Measurements from ENCODE around the gene ACTN4.
A peak's percentile ranks its signal among the peaks of the same experiment; 100 is the strongest.

The ACTN4 gene

GRCh38 chr19:38679839-38680238, 32.4 kb downstream of the ACTN4 start:
- DNase-seq, result peak; percentile 73

DNA sequence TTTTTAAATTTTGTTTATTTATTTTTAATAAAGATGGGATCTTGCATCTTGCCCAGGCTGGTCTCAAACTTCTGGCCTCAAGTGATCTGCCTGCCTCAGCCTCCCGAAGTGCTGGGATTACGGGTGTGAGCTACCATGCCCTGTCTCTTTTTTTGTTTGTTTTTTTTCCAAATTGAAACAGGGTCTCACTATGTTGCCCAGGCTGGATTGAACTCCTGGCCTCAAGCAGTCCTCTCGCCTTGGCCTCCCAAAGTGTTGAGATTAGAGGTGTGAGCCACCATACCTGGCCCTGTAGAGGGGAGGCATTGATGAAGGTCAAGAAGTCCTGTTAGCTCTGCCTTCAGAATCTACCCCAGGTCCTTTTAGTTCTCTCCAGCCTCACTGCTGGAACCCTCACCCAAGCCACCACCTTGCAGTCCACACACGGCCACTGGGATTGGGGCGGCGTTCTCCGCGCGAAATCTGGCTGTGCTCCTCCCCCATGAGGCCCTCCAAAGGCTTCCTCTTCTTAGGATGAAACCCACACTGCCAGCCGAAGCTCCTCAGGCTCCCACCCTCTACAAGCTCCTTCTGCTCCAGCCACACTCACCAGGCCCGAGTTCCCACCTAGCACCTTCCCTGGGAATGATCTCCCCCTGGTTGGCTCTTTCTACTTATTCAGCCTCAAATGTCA, 34.9 kb downstream of the ACTN4 start:
- DNase-seq, result no peak

DNA sequence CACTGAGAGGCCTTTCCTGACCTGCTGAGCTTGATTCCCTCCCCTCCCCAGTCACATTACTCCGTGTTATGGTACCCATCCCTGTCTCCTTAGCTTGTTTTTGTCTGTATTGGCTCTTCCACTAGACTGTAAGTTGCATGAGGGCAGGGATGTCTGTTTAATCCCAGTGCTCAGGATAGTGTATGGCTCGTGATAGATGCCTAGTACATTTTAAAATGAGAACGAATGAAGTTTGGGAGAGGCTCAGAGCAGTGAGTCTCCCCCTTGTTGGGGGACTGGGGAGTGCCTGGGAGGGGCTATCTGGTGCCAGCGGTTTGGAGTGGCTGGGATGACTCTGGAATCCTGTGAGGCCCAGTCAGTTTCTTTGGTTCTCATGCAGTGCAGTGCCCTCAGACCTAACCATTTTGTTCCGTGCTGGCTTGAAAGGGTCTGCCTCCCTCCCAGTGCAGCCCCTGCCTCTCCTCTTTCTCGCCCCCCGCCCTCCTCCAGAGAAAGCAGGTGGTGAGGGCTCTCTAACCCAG, 35.5 kb downstream of the ACTN4 start:
- DNase-seq, result no peak

DNA sequence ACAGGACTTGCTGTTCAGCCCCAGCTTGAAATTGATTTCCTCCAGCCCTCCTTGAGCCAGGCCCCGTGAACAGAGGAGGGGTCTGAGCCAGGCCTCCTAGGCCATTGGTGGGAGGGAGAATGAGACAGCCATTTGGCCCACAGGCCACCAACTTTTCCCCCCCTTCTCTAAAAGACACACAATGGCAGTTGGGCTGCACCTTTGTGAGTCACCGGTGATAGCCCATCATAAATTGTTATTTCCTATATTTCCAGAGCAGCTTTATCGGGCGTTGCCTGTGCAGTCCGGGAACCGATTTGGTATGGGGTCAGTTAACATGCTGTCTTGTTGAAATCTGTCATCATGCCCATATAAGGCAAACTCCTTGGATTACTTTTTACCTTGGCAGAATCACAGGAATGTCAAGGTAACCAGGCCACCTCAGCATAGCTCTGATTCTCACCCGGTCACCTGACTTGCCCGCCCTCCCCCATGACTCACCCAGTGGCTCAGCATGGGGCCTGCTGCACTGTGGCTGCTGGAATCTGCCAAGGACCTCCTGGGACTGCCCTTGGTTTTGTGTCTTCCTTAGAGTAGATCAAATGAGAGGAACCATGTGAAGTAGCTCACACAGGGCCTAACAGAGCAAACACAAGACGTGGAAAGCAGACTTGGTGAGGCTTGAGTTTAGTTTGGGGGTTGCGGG, 36.1 kb downstream of the ACTN4 start:
- DNase-seq, result peak; percentile 66

DNA sequence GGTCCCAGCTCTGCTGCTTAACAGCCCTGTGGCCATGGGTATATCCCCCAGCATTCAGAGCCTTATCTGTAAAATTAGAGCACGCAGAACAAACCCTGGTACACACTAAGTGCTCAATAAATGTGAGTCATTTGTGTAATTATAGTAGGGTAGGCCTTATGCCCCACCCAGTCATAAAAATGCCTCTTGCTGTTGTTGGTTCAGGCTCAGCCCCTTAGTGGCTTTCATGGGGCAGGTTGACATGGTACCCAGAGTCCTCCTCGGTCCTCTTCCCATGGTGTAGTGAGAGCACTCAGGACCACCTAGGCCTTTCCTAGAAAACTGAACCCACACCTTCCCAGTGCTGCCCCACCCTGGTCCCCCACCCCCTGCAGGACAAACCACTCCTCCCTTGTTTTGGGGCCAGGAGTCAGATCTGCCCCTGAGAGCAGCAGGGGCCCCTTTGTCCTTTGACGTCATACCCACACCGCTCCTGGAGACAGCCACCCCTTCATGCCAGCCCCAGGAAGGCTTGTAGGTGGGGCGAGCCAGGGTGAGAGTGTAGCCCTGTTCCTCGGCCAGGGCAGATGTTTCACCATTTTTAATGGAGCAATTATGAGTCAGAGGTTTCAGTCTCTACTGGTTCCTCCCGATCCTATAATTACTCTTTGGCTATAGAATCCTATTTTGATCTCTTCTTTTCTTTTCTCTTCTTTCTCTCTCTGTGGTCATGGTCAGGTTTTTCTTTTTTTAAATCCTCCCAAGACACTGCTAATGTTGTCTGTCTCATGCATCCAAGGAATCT, 36.8 kb downstream of the ACTN4 start:
- peak; percentile 89 for DNase-seq

DNA sequence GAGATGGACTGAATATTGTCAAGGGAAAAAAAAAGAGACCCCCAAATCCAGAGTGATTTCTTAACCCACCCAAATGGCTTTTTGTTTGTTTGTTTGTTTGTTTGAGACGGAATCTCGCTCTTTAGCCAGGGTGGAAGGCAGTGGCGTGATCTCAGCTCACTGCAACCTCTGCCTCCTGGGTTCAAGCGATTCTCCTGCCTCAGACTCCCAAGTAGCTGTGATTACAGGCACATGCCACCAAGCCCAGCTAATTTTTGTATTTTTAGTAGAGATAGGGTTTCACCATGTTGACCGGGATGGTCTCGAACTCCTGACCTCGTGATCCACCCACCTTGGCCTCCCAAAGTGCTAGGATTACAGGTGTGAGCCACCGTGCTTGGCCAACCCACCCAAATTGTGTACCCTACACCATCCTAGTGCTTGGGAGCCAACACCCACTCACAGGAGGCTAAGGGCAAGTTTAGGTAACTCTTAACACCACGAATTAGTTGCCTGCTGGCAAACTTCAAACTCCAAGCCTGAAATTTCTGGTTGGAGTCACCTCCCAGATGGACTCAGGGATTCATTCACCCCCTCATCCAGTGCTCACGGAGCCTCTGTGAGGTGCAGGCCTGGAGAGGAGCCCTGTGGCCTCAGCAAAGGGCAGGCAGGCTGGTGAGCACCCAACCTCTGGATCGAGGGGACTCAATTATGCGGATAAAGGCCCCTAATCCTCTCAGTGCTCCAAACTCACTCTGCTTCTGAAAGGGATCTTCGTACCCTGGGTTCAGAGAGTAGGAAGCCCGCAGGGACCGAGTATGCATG, 37.6 kb downstream of the ACTN4 start:
- no peak for DNase-seq

GRCh38 chr19:38685666-38686529, 38.4 kb downstream of the ACTN4 start:
- DNase-seq, result peak; percentile 44

- DNase-seq, result peak; percentile 38
Observed at GRCh38 chr19:38686530-38686888, 39.1 kb downstream of the ACTN4 start.

DNA sequence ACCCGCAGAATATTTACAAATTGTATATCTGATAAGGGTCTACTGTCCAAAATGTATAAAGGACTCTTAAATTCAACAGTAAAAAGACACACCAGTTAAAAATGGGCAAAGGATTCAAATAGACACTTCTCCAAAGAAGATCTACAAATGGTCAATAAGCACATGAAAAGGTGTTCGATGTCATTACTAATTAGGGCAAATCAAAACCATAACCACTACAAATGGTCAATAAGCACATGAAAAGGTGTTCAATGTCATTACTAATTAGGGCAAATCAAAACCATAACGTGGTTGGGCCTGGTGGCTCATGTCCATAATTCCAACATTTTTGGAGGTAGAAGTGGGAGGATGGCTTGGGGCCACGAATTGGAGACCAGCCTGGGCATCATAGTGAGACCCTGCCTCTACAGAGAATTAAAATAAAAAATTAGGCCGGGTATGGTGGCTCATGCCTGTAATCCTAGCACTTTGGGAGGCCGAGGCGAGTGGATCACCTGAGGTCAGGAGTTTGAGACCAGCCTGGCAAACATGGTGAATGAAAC, 40.5 kb downstream of the ACTN4 start:
- DNase-seq, result no peak

DNA sequence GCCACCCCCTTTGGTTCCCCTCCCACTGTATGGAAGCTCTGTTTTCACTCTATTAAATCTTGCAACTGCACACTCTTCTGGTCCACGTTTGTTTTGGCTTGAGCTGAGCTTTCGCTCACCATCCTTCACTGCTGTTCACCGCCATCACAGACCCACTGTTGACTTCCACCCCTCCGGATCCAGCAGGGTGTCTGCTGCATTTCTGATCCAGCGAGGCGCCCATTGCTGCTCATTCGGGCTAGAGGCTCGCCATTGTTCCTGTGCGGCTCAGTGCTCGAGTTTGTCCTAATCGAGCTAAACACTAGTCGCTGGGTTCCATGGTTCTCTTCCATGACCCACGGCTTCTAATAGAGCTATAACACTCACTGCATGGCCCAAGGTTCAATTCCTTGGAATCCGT, 42.7 kb downstream of the ACTN4 start:
- DNase-seq, result no peak

GRCh38 chr19:38690832-38691231, 43.4 kb downstream of the ACTN4 start:
- no peak for DNase-seq

DNA sequence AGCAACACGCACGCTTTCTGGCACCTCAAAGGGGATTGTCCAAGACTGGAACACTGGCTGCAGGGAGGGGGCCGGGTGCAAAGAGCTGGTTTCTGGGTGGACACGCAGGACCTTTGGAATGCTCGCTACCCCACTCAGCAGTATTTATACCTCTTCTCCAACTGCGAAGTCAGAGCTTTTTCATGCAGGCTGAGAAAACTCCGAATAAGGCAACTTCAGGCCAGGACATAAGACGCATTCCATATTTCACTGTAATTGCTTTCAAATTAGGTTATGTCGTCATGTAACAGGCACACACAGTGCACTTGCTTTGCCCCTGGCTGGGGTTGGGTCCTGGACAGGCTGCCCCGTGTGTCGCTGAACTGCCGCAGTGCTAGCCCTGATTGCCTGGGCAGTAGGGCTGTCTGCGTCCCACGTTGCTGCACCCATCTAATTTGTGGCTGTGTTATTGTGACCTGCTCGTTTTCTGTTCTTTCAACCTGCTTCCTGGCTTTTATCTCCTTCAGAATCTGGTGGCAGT, 44.5 kb downstream of the ACTN4 start:
- DNase-seq, result no peak

GRCh38 chr19:38692458-38693379, 45.3 kb downstream of the ACTN4 start:
- DNase-seq, result no peak

- no peak for DNase-seq
Observed at GRCh38 chr19:38693380-38694223, 46.2 kb downstream of the ACTN4 start.

DNA sequence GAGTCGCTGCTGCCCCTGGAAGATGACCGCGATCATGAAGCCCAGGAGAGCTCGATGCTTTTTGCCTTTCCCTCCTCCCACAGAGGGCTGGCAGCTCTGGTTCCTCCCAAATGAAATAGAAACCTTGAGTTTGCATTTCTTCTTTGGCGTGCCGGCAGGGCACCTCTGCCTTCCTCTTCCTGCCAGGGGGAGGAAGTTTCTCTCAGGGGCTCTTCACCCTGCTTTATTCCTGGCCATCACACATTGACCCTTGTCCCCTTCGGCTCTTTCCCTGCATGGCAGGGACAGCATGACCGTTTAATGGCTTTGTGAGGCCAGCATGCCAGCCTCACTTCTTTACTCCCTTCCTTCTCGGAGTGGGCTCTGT, 47.9 kb downstream of the ACTN4 start:
- peak; percentile 65 for DNase-seq

DNA sequence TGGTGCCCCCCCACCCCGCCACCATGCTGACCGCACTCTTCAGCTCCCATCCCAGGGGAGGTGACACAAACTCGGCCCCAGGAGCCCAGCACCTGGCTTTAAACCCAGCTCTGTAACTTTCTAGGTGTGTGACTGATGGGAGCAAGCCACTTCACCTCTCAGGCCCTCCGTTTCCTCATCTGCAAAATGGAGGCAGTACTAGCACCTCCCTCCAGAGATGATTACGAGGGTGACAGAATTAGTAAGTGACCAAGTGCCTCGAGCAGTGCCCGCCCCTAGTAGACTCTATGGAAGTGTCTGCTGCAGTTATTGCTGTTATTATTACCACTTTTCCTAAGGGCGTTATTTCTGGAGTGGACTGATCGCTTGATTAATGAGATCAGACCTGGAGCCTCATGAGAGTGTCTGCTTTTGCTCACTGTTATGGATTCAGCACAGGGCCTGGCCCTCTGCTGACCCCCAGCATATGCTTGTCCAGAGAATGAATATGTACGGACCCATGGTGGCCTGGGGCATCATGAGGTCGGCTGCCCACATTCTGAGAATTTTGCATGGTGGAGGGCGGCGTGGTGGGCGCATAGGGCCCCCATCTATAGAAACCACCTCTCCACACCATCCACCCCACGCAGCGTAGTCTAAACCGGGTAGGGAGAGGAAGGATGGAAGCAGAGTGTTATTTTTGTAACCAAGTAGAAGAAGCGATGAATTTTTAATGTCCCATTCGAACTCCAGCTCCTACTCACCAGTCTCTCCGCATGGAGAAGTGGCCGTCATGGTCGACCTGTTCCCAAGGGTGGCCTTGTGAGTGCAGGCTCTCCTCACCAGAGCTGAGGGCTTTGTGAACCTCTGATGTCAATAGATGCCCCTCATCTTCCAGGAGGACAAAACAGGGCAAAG, 48.6 kb downstream of the ACTN4 start:
- no peak for DNase-seq

- no peak for DNase-seq
Observed at GRCh38 chr19:38696729-38697055, 49.2 kb downstream of the ACTN4 start.

- DNase-seq, result no peak
Observed at GRCh38 chr19:38697197-38697596, 49.7 kb downstream of the ACTN4 start.
